NCI-H1694 (cell line): ENCODE results near the gene TRPC6.

Experiments used
- DNase-seq: peaks from one replicate; lab custom pipeline; 2025; lab: John Stamatoyannopoulos, UW

The TRPC6 gene

GRCh38 chr11:101583251-101584128 lies at the start of gene TRPC6:
Gene TRPC6, minus strand, starts transcription at chr11:101584007. Its CDS starts 504 bp downstream, at chr11:101583503.
- no peak for DNase-seq

DNA sequence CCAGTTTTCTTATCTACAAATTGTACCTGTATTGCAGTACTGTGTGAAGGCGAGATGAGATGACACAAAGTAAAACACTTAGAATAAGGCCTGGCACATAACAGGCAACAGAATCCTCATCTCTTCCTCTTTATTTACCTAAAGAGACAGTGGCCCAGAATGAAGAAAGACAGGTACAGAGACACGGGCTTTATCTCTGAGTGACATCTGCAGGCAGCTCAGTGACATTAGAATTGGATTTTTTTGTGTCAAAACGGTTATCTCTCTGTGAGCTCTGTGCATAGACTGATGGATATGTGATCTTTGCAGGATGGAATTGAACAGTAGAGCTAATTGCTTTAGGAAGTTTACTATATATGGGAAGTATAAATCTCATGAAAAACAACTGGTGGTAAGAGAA lies 36.2 kb upstream of the TRPC6 start:
- no peak for DNase-seq

DNA sequence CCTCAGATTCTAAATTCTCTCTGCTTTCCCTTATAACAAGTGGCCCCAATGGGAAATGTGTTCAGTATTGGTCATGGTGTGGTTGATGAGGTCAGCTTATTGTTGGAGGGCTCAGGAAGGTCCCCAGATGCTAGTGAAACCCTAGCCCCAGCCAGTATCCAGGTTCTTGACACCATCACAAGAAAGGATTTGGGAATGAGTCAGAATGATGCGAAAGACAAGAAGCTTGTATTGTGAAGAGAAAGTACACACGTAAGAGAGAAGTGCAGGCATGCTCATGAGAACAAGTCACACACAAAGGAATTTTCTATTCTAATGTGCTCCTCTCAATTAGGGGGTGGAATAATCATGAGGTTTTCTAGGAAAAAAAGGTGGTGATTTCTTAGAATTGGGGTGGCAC lies 34.9 kb upstream of the TRPC6 start:
- DNase-seq: no peak

GRCh38 chr11:101617735-101618332 lies 34.0 kb upstream of the TRPC6 start:
- no peak for DNase-seq

DNA sequence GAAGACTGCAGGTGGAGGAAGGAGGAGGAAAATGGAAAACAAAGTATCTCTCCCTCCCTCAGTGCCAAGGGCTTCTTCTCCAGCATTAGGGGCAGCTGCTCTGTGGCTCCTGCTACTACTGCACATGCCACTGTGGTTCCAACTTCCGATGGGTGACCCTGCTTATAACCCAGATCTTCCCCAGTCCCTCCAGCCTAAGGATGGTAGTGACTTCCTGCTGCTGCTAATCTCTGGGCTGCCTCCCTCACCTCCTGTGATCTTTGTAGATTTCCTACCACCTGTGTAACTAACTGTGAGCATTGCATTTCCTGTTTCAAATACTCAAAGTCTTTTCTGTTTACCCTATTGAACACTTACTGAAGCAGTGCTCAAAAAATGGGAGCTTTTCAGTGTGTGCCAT lies 28.7 kb upstream of the TRPC6 start:
- DNase-seq: no peak

GRCh38 chr11:101600924-101601323 lies 17.1 kb upstream of the TRPC6 start:
- no peak for DNase-seq

DNA sequence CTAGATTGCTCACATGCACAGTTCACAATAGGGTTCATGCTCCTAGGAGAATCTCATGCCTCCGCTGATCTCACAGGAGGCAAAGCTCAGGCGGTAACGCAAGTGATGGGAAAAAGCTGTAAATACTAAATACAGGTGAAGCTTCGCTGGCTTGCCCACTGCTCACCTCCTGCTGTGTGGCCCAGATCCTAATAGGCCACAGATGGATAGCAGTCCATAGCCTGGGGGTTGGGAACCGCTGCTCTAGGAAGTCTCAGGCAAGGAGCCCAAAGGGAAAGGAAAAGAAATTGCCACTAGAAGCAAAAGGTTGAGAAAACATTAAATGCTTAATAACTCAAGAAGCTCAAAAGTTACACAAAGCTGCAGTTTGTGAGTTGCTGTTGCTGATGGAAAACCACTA lies 3.2 kb upstream of the TRPC6 start:
- DNase-seq: no peak

- DNase-seq: no peak
Measured at GRCh38 chr11:101584655-101585054, 848 bp upstream of the TRPC6 start.

DNA sequence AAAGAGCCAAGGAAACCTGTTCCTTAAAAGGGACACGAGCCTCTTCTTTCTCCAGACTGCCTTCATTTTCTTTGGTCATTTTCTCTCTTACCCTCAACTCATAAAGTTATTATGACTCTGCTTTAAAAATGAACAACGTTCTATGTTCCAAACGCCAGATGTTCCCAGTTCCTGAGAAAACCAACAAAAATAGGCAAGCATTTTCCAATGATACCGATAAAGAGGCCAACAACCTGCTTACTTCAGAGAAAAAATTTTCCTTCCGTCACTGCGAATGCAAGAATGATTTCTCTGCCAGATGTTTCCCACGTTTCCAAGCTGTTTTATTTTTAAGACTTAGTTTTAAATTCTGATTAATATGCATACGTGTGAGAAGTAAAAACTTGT lies 315 bp upstream of the TRPC6 start:
- DNase-seq: no peak

- DNase-seq: no peak
Measured at GRCh38 chr11:101582989-101583250, 887 bp downstream of the TRPC6 start.

GRCh38 chr11:101582236-101582988 lies 1.4 kb downstream of the TRPC6 start:
- no peak for DNase-seq

GRCh38 chr11:101577461-101577860 lies 6.3 kb downstream of the TRPC6 start:
- no peak for DNase-seq

DNA sequence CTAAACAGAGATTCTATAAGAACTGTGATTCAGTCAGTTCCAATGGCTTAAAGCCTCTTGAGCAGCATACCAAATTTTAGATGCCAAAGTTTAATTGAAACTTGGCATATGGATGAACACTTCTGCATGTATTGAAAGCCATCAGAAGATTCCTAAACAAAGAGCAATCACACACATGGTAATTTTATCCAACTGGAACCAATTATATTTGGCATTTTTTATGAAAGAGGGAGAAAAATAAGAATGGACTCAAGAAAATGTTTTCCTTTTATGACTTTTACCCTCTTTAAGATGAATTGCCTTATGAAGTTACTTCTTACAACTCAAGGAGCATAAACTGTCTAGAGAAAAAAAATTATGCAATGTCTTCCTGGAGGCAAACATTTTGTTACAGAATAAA lies 7.4 kb downstream of the TRPC6 start:
- no peak for DNase-seq

GRCh38 chr11:101574886-101575285 lies 8.9 kb downstream of the TRPC6 start:
- DNase-seq: no peak

GRCh38 chr11:101567071-101567470 lies 16.7 kb downstream of the TRPC6 start:
- DNase-seq: no peak

DNA sequence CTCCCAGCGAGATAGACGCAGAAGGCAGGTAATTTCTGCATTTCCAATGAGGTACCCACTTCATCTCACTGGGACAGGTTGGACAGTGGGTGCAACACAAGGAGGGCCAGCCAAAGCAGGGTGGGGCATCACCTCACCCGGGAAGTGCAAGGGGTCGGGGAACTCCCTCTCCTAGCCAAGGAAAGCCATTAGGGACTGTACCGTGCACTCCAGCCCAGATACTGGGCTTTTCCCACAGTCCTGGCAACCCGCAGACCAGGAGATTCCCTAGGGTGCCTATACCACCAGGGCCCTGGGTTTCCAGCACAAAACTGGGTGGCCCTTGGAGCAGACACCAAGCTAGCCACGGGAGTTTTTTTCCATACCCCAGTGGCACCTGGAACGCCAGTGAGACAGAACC lies 17.2 kb downstream of the TRPC6 start:
- no peak for DNase-seq

- DNase-seq: no peak
Measured at GRCh38 chr11:101563166-101563565, 20.6 kb downstream of the TRPC6 start.

DNA sequence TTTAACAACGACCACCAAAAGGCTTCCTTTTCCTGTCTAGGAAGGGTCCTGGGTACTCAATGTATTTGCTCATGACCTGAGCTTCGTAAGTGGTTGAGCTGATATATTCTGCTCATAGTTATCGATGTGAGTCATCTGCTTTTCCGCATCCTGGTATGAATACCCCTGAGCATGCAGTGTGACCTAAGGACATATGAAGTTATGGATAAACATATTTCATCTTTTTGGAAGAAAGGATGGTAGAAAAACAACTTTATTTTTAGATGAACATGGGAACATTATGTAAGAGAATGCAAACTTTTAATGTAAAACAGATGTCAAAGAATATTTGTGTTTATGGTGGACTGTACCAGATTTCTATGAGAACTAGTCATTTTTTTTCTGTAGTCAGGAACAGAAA lies 28.4 kb downstream of the TRPC6 start:
- DNase-seq: no peak

- no peak for DNase-seq
Measured at GRCh38 chr11:101553891-101554292, 29.9 kb downstream of the TRPC6 start.

- no peak for DNase-seq
Measured at GRCh38 chr11:101552888-101553287, 30.9 kb downstream of the TRPC6 start.

DNA sequence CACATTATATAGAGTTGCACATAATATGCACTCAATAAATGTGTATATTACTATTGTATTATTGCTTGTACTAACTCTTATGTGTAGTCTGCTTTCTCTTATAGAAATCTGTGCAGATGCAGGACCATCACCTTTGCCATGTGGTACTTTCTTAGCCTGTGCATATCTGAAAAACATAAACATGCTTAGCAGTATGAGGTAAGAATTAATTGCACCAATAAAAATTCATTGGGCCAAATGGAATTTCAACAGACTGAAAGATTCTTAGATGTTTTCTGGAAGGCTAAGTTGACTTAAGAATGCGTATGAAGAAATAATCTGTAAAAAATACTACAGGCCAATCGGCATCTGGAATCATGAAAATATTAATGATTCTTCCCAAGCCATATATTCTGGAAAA lies 55.3 kb downstream of the TRPC6 start:
- no peak for DNase-seq

DNA sequence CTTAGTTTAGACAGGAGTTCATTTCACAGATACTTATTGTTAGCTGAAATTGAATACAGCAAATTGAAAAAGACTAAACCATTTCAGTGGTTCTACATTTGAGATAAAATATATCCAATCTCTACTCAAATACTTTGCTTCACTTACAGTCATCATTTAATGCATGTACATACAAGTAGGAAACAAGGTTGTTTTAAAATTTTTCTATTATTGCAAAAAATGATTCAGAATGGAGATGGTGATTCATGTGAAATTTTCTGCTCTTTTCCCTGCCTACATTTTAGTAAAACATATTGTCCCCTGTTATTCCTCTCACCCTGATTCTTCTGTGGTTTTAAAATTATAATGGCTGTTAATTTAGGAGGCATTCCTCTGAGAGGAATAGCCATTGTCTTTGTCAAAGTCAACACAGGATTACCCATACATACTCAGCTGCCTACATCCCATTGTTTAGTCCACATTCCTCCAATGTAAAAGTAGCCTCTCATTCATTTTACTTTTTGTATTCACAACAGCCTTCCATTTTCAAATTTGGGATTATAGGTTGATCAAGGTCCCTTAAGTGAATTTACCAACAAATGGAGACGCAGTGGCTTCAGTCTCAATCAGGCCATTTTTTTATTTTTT lies 60.1 kb downstream of the TRPC6 start:
- DNase-seq: no peak

DNA sequence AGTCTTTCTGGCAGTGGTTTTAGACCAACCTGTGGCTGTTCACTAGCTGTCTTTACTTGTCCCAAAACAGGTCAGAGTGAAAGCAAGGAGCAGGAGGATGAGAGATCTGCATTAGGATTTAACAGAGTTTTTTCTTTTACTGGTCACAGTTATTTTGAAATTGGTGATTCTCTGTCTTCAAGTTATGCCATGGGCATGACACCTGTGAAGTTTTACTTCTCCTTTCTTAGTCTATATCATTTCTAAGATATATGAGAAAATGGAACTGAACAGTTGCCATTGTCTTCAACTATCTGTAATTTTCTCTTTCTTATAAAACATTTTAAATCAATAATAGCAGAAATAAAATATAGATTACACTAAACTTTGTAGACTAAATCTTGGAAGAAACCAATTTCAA lies 60.6 kb downstream of the TRPC6 start:
- DNase-seq: no peak
